HEK293 (cell line): ENCODE results near the gene FHL1.

ENCODE experiments used
- BCL11A ChIP-seq: fragments of 450-650 bp; formaldehyde crosslinking; IDR thresholded peaks from 2 replicates; pipeline ENCODE4 v1.5.1; 2016; ENCODE audit warnings: low read depth, missing biosample characterization, missing genetic modification characterization
- CTCF ChIP-seq: fragments of 450-650 bp; formaldehyde crosslinking; IDR thresholded peaks from 2 replicates; pipeline ENCODE4 v1.5.1; 2016; ENCODE audit warnings: missing biosample characterization, missing genetic modification characterization
- MEIS1 ChIP-seq: sonication (generic); formaldehyde crosslinking; IDR thresholded peaks from 2 replicates; pipeline ENCODE4 v1.8.1; 2022; ENCODE audit warnings: missing genetic modification reagents, mild to moderate bottlenecking, borderline replicate concordance
- ZFP69B ChIP-seq: fragments of 450-650 bp; formaldehyde crosslinking; IDR thresholded peaks from 2 replicates; pipeline ENCODE4 v1.5.1; 2016; ENCODE audit warnings: missing biosample characterization, missing genetic modification characterization
- ZNF155 ChIP-seq: fragments of 450-650 bp; formaldehyde crosslinking; IDR thresholded peaks from 2 replicates; pipeline ENCODE4 v1.5.1; 2016; ENCODE audit warnings: missing biosample characterization, missing genetic modification characterization
- ZNF2 ChIP-seq: fragments of 450-650 bp; formaldehyde crosslinking; IDR thresholded peaks from 2 replicates; pipeline ENCODE4 v1.5.1; 2016; ENCODE audit warnings: missing biosample characterization, missing genetic modification characterization
- ZNF223 ChIP-seq: fragments of 450-650 bp; formaldehyde crosslinking; IDR thresholded peaks from 2 replicates; pipeline ENCODE4 v1.5.1; 2016; ENCODE audit warnings: missing biosample characterization, missing genetic modification characterization
- ZNF48 ChIP-seq: fragments of 450-650 bp; formaldehyde crosslinking; IDR thresholded peaks from 2 replicates; pipeline ENCODE4 v1.5.1; 2016; ENCODE audit warnings: missing biosample characterization, missing genetic modification characterization
- ZNF514 ChIP-seq: fragments of 450-650 bp; formaldehyde crosslinking; IDR thresholded peaks from 2 replicates; pipeline ENCODE4 v1.5.1; 2016; ENCODE audit warnings: missing biosample characterization, missing genetic modification characterization
- ZNF596 ChIP-seq: fragments of 450-650 bp; IDR thresholded peaks from 2 replicates; pipeline ENCODE4 v1.5.0; 2018; ENCODE audit warnings: missing biosample characterization, mild to moderate bottlenecking, missing genetic modification characterization, moderate library complexity
- ZNF704 ChIP-seq: fragments of 450-650 bp; formaldehyde crosslinking; IDR thresholded peaks from 2 replicates; pipeline ENCODE4 v1.5.1; 2016; ENCODE audit warnings: missing biosample characterization, missing genetic modification characterization
- TF ChIP-seq, protein P1 (sequence below): fragments of 450-650 bp; formaldehyde crosslinking; IDR thresholded peaks from 2 replicates; pipeline ENCODE4 v1.5.1; 2016; ENCODE audit warnings: missing biosample characterization, missing genetic modification characterization
- TF ChIP-seq, protein P2 (sequence below): fragments of 450-650 bp; formaldehyde crosslinking; IDR thresholded peaks from 2 replicates; pipeline ENCODE4 v1.5.1; 2016; ENCODE audit warnings: missing biosample characterization, missing genetic modification characterization, low read depth

DNA sequence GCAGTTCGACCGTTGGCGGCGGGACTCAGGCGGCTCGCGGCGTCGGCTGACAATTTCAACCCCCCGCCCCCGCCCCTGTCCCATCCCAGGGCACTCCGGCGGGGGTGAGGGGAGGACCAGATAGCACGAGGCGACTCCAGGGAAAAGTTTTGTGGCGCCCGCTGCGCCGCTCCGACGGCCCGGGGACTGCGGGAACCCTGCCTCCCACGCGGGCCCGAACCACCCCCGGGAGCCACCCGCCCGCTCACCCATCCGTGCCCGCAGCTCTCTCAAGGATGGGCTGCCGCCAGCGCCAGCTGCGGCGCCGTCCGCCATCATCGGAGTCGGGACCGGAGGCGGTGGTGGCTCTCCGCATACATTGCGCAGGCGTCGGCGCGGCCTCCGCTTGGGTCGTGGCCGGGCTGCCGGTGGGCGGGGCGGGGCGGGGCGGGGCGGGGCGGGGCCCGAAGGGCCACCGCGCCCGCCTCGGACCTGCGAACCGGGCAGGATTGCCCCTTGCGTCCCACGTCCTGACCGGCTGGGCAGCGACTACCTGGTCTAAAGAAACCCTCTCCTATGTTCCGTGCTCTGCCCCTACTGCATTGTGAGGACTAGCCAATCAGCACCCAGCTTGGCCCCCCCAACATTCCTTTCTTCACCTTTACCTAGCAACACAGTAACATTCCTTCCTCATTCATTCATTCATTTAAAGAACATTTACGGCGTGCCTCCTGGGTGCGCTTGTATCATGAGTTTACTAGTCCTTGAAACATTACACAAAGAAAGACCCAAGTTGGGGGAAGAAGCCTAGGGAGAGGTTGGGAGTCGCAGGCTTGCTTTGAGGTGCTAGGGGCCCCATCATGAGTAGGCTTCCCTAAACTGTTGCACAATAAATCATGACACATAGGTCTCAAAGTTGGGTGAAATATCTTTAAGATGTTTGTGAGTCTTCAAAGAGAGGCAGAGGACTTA, 104.0 kb downstream of the FHL1 start, which contains the start of gene MAP7D3:
- TF ChIP-seq CTCF (no peak; the same call in 1 of the 2 replicates), ZFP69B (tag by site-specific recombination) (no peak), ZNF514 (tag by site-specific recombination) (no peak), ZNF155 (tag by site-specific recombination) (no peak), ZNF2 (tag by site-specific recombination) (no peak), ZNF596 (tag by site-specific recombination) (no peak), MEIS1 (no peak), ZNF223 (tag by site-specific recombination) (no peak), BCL11A (tag by site-specific recombination) (no peak), ZNF48 (no peak), ZNF704 (tag by site-specific recombination) (no peak)
- TF ChIP-seq, protein P1, sequence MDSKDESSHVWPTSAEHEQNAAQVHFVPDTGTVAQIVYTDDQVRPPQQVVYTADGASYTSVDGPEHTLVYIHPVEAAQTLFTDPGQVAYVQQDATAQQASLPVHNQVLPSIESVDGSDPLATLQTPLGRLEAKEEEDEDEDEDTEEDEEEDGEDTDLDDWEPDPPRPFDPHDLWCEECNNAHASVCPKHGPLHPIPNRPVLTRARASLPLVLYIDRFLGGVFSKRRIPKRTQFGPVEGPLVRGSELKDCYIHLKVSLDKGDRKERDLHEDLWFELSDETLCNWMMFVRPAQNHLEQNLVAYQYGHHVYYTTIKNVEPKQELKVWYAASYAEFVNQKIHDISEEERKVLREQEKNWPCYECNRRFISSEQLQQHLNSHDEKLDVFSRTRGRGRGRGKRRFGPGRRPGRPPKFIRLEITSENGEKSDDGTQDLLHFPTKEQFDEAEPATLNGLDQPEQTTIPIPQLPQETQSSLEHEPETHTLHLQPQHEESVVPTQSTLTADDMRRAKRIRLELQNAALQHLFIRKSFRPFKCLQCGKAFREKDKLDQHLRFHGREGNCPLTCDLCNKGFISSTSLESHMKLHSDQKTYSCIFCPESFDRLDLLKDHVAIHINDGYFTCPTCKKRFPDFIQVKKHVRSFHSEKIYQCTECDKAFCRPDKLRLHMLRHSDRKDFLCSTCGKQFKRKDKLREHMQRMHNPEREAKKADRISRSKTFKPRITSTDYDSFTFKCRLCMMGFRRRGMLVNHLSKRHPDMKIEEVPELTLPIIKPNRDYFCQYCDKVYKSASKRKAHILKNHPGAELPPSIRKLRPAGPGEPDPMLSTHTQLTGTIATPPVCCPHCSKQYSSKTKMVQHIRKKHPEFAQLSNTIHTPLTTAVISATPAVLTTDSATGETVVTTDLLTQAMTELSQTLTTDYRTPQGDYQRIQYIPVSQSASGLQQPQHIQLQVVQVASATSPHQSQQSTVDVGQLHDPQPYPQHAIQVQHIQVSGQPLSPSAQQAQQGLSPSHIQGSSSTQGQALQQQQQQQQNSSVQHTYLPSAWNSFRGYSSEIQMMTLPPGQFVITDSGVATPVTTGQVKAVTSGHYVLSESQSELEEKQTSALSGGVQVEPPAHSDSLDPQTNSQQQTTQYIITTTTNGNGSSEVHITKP (tag by site-specific recombination), result no peak
- TF ChIP-seq, protein P2, sequence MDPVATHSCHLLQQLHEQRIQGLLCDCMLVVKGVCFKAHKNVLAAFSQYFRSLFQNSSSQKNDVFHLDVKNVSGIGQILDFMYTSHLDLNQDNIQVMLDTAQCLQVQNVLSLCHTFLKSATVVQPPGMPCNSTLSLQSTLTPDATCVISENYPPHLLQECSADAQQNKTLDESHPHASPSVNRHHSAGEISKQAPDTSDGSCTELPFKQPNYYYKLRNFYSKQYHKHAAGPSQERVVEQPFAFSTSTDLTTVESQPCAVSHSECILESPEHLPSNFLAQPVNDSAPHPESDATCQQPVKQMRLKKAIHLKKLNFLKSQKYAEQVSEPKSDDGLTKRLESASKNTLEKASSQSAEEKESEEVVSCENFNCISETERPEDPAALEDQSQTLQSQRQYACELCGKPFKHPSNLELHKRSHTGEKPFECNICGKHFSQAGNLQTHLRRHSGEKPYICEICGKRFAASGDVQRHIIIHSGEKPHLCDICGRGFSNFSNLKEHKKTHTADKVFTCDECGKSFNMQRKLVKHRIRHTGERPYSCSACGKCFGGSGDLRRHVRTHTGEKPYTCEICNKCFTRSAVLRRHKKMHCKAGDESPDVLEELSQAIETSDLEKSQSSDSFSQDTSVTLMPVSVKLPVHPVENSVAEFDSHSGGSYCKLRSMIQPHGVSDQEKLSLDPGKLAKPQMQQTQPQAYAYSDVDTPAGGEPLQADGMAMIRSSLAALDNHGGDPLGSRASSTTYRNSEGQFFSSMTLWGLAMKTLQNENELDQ (tag by site-specific recombination), result no peak
